Stimulated activated CD4-positive, alpha-beta T cell treated with anti-CD3 and anti-CD28 coated beads, TNF-alpha, amount 100 ng/mL, for 1 hour (primary cell): ENCODE results near the gene MYMK.

ENCODE experiments used
- DNase-seq, 3 donors: peaks; one replicate each; pipeline ENCODE4 v3.0.0-alpha.2; 2020; ENCODE audit warnings: low read depth in 3 of 3, low spot score in 1 of 3

The MYMK gene

DNA sequence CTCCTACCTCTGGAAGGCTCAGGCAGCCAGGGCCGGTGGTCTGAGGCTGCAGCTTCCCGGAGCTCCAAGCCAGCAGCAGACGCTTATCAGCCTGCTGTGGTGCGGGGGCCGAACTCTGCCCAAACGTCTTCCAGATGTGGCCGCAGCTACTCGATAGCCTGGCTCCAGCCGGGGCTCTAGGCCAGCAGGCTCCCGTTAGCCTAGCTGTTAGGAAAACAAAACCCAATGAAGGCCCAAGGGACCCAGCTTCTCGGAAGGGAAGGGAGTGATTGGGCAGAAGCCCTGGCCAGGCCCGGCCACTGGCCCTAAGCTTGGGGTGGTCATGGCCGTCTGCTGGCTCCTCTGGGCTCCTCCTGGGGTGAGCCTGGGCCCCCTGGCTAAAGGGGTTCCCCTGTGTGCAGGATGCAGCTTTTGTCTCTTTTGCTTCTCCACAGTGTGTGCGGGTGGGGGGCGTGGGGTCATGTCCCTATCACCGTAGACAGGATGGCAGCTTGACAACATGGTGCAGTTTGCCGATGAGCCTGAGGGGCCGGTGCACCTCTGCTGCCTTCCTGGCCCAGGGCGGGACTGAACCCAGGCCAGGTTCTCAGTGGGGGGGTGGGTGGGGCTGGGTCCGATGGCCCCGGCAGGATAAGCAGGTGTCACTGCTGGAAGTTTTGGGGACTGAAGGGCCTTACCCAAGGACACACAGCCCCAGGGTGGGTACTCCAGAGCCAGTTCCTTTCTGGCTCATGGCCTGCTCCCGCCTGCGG lies 18.7 kb downstream of the MYMK start:
- no peak for DNase-seq

DNA sequence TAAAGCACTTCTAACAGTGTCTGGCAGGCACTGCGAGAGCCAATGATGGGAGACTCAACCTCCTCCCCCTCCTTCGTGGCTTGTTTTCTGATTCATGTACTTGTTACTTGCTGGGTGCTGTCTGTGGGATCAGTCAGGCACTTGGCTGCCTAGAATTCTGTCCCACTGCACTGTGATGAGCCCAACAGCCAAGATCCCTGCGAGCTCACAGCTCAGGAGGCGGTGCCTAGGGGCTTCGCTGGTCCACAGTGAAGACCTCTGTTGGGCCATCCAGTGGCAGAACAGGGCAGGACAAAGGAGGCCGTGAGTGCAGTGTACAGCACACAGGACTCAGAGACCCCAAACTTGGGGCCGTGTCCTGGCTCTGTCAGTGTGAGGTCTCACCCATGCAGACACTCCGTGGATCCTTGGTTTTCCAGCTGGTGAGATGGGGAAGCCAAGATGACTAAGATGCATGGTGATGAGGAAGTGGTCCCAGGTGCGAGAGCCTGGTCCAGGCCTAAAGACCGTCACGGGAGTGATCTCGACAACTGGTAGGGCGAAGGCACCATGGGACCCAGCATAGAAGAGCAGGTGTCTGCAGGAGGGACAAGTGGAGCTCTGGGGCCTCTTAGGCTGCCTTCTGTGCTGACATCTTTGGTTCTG lies 19.5 kb downstream of the MYMK start:
- DNase-seq: no peak

GRCh38 chr9:133502112-133502511 lies 22.6 kb downstream of the MYMK start:
- no peak for DNase-seq

- DNase-seq: no peak
Measured at GRCh38 chr9:133499892-133500270, 24.9 kb downstream of the MYMK start.

DNA sequence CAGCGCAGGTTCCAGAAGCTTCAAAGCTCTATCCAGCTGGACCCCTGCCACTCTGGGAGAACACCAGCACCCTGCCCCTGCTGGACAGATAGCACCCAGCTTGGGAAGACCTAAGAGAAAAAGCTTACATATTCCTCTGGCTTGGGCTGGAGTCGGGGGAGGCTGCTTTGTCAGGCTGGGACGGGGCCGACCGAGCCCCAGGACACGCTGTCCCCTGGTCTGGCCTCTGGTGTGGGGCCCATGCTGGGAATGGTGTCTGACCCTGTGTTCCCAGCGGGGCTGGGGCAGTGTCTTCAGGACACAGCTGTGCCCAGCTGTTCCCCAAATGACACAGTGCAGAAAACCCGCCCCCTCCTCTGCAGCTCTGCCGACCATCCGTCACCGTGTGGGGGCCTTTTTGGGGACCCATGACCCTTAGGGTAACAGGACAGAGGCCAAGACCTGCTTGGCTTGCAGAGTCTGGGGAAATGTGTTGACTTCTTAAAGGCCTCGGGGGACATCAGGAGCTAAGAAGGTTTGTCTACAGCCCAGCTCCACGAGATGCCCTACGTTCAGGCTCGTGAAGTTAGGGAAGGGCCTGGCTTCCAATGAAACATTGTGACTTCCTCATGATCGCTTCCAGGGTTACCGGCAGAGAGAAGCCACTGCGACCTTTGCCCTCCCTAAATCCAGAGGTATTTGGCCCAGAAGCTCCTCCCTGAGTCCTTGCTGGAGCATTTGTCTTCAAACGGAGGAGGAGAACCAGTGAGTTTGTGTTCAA lies 25.4 kb downstream of the MYMK start:
- no peak for DNase-seq

GRCh38 chr9:133496861-133497842 lies 27.6 kb downstream of the MYMK start:
- DNase-seq: no peak

- no peak for DNase-seq
Measured at GRCh38 chr9:133495327-133496293, 29.1 kb downstream of the MYMK start.

DNA sequence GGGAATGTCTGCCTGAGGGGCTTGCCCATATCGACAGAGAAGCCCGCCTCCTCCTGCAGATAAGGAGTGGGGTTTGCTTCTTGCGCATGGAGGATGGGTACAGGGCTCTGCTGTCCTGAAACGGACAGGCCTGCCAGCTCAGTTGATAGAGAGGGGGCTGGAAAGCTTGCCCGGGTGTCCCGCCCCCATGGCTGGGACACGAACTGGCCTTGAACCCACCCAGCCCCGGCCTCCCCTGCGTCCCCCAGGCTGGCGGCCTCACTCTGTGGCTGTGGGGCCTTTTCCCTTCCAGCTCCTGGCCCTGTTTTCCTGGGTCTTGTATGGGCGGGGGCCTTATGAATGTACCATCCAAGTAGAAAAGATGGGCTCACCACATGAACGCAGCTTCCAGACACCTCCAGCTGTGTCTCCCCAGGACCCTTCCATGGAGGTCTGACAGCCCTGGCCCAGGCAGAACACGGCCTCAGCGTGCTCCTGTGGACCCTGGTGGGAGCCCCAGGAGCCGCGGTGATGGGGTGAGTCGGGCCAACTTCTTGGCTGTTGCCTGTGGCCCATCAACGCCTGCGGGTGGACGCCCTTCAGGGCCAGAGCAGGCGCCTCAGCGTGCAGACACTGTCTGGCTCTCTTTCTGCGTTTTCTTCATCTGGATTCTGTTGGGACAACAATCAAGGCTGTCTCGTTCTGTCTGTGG lies 30.0 kb downstream of the MYMK start:
- DNase-seq: no peak

GRCh38 chr9:133493845-133494540 lies 30.8 kb downstream of the MYMK start:
- DNase-seq: no peak

DNA sequence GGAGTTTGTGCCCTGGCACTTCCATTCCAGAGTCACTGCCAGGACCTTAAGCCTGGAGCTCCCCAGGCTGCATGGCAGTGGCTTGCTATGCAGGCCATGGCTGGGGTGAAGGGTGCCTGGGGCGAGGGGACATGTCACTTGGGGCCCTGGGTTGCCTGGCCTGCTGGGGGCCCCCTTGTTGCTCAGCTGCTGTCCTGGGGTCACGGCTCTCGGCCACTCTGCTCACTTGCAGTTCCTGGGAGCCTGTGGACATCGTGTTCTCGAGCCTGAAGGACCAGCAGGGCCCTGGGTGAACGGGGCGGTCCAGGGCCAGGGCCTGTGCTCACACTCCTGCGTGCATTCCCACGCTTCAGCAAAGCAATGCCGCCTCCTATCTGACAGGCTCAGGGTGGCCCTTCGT lies 31.3 kb downstream of the MYMK start:
- DNase-seq: no peak

DNA sequence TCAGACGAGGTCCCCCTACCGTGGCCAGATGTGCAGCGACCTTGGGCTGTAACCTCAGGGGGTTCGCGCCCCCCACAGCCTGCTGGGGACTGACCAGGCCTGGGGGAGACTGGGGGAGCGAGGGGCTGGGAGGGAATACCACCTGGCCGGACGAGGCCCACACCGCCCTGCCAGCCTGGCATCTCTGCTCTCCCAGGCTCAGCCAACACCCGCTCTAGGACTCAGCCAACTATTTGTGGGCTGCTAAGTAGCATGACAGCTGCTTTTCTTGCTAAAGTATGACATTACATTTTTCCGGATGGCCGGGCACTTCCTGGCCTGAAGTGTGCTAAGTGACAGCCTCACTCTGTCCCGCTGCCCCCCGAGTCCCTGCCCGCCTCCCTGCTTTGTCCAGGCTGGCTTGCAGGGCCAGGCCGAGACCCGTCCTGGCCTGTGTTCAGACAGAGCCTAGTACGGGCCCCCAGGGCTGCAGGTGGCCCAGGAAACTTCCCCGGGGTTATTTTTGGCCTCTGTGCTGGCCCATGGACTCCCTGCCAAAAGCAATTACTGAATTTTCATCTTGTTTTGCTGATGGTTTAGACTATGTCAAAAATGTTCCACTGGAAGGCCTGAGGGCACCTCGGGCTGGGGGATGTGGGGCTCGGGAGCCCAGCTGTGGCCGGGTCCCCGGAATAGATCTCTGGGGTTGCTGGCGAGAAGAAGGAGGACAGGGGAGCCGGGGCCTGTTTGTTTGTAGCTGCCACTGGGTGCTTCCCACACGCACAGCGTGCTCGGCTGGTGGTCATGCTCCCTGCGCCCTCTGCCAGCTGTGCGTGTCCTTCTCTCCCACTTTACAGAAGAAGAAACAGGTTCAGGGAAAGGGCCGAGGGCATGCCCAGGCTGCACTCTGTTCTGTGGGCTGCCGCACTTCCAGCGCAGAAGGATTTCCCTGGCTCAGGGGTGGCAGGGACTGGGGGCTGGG lies 32.4 kb downstream of the MYMK start:
- DNase-seq: no peak

DNA sequence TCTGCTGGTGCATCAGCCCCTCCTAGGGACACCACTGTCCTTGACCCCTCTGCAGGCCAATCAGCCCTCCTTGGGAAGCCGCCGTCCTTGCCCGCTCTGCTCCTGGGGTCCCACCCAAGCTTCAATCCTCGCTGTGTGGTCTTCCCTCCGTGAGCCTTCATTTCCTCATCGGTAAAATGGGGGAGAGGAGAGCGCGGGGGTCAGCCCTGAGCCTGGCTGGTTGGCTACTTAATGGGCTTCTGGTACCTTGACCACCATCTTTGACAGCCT lies 33.2 kb downstream of the MYMK start:
- DNase-seq: no peak

- no peak for DNase-seq
Measured at GRCh38 chr9:133490865-133491655, 33.7 kb downstream of the MYMK start.

DNA sequence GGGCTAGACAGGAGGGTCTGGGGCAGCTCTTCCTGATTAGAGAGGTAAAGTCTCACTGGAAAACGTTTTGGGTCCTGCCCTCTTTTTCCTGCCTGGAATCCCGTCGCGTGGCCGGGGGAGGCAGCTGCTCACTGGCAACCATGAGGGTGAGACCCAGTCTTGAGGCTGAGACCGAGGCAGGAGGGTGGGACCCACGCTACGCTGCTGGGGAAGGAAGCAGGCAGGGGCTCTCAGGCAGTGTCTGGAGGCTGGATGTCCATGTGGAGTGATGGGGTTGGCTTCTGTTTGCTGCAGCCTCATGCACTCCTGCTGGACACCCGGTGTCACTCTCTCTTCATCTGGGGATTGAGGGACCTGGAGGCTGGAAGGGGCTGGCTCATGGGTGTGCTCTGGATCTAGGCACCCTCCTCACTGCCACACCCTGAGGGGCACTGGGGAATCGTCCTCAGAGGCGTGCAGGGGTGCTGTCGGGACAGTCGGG lies 34.5 kb downstream of the MYMK start:
- no peak for DNase-seq

DNA sequence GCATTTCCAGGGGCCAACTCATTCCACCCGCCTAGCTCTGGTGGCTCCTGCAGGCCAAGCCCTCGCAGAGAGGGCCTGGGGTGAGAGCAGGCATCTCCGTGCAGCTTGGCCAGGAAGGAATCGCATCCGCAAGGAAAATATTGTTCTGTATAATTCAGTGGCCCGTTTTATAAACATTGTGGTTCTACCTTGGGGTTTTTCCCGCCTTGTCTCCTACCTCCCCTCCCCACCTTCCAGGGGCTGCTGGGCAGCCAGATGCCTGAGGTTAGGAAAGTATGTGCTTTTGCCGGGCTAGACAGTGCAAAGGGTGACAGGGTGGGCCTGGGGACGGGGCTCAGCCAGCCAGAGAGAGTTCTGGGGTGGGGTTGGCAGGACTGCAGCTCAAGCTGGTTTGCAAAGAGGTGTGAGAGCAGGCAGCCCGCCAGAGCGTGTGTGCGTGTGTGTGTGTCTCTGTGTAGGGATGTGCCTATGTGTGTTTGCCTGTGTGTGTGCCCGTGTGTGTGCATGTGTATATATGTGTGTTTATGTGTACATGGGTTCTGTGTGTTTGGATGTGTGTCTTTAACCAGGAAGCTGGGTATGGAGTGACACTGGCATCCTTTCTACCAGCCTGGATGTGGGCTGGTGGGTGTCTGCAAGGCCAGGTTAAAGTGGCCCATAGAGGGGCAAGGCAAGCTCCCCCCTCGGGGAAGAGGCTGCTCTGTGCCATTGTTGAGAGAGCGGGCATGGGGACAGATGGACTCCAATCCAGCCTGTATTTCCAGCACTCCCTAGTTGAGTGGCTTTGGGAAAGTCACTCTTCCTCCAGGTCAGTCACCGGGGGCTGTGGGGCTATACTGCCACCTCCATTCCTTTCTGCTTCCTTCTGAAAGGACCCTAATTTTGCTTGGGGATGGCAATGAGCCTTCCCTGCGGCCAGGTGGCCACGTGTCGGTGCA lies 35.2 kb downstream of the MYMK start:
- DNase-seq: no peak
